Stimulated activated memory B cell treated with anti-CD40 and anti-IgM and Interleukin-4, amounts not matched to agents 10 μg/mL and 1 μg/mL and 100 μg/mL, for 72 hours (primary cell): ENCODE data around the gene ADIPOR2.
A peak's percentile ranks its signal among the peaks of the same experiment; 100 is the strongest.

Experiments
- ATAC-seq: fragments of 150-1000 bp; cut with Tn5 transposase; 2 replicates; pipeline ENCODE4 v1.10.0; 2021
- H3K27ac Mint-ChIP-seq: one replicate; pipeline ENCODE4 v1.8.0; 2022; ENCODE audit warnings: mild to moderate bottlenecking, mixed read lengths
- H3K27me3 Mint-ChIP-seq: one replicate; pipeline ENCODE4 v1.8.0; 2022; ENCODE audit warnings: mixed read lengths
- H3K36me3 Mint-ChIP-seq: one replicate; pipeline ENCODE4 v1.8.0; 2022; ENCODE audit warnings: mixed read lengths
- H3K4me1 Mint-ChIP-seq: one replicate; pipeline ENCODE4 v1.8.0; 2022; ENCODE audit warnings: mixed read lengths
- H3K4me3 Mint-ChIP-seq: one replicate; pipeline ENCODE4 v1.8.0; 2022; ENCODE audit warnings: mild to moderate bottlenecking, moderate library complexity, mixed read lengths
- H3K9me3 Mint-ChIP-seq: one replicate; pipeline ENCODE4 v1.8.0; 2022; ENCODE audit warnings: mixed read lengths

The ADIPOR2 gene

DNA sequence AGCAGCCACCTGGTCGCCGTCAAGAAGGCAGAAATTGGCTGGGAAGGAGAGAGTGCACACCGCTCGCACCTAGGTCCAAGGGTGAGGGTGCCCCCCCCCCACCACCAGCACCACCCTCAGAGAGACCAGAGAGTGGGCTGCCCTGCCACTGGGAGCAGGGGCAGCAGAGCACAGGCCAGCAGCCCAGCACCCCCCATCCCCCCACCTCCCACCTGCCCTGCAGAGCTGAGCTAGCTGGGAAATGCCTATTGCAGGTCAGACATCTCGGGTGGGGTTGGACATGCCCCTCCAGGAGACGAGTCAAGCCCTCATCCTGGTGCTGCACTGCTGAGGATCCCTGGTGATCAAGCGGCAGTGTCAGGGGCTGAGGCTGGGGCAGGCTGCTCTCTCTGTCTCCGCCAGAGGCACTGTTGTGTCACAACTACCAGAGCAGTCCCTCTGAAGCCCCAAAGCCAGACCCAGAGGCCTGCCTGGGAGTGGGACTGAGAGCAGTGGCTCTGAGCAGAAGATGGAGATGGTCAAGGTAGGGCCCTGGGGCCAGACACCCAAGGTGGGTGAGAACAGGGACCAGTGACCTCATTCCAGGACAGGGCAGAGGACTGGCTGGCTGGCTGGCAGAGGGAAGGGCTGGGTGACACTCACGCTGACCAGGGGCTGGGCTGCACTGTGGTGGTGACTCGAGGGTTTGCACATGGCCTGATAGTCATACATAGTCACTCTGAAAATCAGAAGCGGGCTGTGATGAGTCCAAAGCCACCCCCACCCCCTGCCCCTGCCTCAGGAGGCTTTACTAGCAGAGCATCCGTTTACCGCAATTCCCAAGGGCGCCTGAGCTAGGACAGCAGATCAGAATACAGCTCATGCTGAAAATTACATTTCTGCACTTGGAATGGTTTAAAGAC lies 109.8 kb downstream of the ADIPOR2 start:
- Mint-ChIP-seq H3K27ac (peak overlapping the region; percentile 56), H3K27me3 (no peaks in the 10 kb centered on the region), H3K4me1 (peaks cover 35% of the 10 kb centered on the region), H3K36me3 (no peaks in the 10 kb centered on the region), H3K4me3 (peak overlapping the region; percentile 28), H3K9me3 (no peaks in the 10 kb centered on the region)
- ATAC-seq, result peak; percentile 46

DNA sequence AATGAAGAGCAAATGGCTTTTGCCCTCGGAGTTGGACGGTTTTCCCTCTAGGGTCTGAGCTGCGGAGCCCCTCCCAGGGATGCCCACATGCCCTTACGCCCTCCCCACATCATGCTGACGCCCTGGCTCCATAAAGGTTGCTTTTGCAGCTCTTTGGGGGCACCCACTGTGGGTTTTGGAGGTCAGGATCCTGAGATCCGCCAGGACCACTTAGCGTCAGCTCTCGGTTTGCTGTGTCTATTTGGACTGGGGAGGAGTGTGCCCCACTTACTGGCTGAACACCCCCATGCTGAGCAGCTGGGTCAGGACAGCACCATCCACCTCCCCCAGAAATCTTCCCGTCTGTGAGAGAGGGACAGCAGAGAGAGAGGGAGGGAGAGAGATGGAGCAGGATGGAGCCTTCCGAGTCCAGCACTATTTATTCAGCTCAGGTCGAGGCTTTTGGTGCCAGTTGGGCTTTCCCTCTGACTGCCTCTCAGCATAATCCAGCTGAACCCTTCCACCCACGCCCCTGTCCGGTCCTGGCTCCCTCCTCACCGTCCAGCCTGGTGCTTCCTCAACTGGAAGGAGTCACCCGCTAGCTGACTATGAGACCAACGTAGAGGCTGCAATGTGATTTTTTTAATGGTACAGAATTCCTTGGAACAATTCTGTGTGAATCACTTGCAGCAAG lies 110.6 kb downstream of the ADIPOR2 start:
- Mint-ChIP-seq H3K4me1 (peaks cover 29% of the 10 kb centered on the region), H3K4me3 (no peak overlapping the region), H3K9me3 (no peaks in the 10 kb centered on the region), H3K27me3 (no peaks in the 10 kb centered on the region), H3K27ac (no peak overlapping the region), H3K36me3 (no peaks in the 10 kb centered on the region)
- ATAC-seq, result no peak

DNA sequence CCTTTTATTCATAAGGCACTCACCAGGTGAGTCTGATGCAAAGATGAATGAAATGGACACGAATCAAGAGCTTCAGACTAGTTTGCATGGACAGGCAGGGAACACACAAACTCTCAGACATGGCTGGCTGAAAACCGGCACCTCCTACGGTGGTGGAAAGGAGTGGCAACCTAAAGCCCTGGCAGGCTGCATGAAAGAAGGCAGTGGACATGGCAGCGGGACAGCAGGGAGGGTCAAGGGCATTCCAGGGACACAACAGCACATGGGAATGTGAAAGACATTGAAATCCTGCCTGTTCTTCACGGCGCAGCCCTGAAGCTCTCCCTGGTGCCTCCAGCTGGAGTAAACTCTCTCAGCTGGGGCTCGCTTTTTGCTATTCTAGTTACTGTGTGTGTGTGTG lies 112.9 kb downstream of the ADIPOR2 start:
- no peaks in the 10 kb centered on the region for H3K36me3 Mint-ChIP-seq
- no peaks in the 10 kb centered on the region for H3K27me3 Mint-ChIP-seq
- no peak for ATAC-seq
- H3K4me1 Mint-ChIP-seq, result peaks cover 29% of the 10 kb centered on the region
- no peaks in the 10 kb centered on the region for H3K9me3 Mint-ChIP-seq
- H3K4me3 Mint-ChIP-seq, result no peak overlapping the region
- no peak overlapping the region for H3K27ac Mint-ChIP-seq

DNA sequence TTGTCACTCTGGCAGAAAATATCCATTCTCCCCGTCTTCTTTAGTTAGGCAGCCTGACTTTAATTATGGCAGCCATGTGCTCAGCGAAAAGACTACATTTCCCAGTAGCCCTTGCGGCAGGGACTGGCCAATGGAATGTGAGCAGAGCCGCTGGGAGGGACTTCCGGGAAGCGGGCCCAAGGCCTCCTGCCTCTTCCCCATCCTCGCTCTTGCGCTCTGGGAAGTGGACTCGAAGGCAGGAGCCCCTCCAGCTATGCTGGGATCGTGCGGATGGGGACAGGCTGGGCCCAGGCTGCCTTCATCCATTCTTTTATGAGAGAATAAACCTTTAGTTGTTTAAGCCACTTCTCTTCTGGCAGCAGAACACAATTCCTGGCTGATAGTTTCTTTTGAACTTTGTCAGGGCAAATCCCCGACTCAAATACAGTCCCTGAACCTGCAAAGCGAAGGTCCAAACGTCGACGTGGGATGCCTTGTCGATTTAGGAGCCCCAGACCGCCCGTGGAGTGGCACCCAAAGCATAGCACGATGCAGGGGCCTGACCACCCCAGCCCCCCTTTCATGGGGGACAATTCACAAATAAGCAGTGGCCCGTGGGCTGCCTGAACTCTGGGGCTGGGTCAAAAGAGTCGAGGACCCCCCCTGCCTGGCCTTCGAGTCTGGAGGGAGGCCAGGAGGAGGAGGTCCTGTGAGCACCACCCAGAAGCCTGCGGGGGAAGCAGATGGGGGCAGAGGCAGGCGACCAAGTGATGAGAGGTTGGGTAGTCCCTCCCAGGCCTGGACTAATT lies 113.9 kb downstream of the ADIPOR2 start:
- peak overlapping the region; percentile 82 for H3K27ac Mint-ChIP-seq
- ATAC-seq, result peak; percentile 80
- no peaks in the 10 kb centered on the region for H3K9me3 Mint-ChIP-seq
- peak overlapping the region; percentile 50 for H3K4me3 Mint-ChIP-seq
- no peaks in the 10 kb centered on the region for H3K27me3 Mint-ChIP-seq
- no peaks in the 10 kb centered on the region for H3K36me3 Mint-ChIP-seq
- H3K4me1 Mint-ChIP-seq, result peaks cover 31% of the 10 kb centered on the region

DNA sequence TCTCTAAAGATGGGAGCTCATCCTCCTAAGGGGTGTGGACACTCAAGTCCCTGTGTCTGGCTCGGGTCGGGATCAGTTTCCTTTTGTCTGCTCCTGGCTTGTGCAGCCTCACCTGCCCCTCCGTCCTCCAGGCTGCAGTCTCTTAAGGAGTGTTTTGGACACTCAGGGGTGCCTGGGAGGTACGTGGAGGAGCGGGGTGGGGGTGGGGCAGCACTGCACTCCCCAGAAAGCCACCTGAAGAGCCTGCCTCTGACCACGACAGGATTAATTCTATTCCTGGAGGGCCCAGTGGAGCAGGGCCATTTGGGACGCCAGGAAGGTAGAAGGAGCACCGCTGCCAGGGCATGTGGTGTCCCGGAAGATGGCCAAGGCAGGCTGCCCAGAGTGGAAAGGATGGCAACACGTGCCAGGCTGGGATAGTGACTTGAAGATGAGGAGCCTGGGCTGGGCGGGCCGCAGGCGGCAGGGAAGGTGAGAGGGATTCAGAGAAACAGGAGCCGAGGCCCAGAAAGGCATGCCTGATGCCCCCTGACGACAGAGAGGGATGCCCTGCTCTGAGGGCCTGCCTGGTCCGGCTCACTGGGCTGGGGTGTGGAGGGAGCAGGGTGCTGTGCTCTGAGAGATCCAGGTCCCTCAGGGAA lies 114.7 kb downstream of the ADIPOR2 start:
- Mint-ChIP-seq H3K9me3 (no peaks in the 10 kb centered on the region), H3K27ac (peak overlapping the region; percentile 82), H3K36me3 (no peaks in the 10 kb centered on the region), H3K27me3 (peaks cover 6% of the 10 kb centered on the region), H3K4me1 (peaks cover 22% of the 10 kb centered on the region), H3K4me3 (no peak overlapping the region)
- no peak for ATAC-seq

DNA sequence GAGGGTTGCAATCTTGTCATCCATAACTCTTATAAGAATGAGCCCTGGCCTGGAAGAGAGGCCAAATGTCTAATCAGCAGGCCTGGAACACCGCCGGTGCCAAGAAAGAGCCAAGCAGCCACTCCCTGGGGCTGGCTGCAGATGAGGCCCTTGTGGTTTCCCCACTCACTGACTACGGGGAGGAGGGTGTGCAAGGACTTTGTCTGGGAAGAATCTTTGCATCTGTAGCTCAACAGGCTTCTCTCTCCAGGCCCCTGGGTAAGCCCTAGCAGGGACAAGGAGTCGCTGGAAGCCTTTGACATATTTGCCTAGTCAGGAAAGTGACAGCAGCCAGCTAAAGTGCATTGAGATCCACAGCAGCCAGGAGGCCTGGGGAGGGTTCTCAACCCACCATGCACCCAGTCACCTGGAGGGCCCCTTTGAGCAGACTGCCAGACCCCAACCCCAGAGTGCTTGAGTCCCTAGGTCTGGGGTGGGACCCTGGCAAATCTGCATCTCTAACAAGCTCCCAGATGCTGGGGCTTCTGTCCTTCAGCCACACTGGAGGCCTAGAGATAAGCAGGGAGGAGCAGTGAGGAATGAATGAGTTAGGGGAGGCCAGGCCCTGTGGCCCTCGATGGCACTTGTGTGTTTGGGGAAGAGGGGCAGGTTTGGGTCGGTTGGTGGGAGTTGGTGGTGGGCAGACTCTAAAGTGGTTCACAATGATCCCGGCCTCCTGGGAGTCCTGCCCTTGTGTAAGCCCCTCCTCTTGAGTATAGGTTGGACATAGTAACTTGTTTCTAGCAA lies 115.6 kb downstream of the ADIPOR2 start:
- Mint-ChIP-seq H3K4me3 (no peak overlapping the region), H3K27me3 (peaks cover 15% of the 10 kb centered on the region), H3K9me3 (no peaks in the 10 kb centered on the region), H3K36me3 (no peaks in the 10 kb centered on the region), H3K4me1 (peaks cover 13% of the 10 kb centered on the region), H3K27ac (peak overlapping the region; percentile 16)
- no peak for ATAC-seq

DNA sequence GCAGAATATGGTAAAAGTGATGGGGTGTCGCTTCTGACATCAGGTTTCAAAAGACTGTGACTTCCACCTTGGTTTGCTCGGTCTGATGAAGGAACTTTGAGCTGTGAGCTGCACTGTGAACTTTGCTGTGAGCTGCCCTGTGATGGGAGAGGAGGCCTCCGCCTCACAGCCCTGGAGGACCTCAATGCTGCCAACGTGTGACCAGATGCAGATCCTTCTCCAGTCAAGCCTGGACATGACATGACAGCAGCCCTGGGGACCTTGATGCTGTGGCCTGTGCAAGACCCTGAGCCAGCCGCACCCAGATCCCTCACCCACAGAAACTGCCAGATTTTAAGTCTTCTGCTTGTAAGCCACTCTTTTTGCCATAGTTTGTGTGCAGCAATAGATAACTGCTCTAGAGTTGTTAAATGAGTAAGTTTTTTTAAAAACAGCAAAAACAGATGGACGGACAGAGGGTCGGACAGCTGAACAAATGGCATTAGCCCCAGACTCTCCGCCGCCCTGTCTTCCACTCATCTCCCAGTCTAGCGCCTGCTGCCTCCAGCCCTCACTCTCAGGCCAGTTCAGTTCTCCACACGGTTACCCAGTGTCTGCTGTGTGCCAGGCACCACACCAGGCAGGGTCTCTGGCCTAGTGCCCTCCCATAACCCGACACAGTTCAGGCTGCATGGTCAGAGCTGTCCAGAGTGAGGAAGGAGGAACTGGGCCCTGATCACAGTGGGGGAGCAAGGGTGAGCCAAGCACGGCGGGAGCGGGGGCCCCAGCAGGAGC lies 116.4 kb downstream of the ADIPOR2 start:
- Mint-ChIP-seq H3K27ac (peak overlapping the region; percentile 16), H3K4me1 (peaks cover 12% of the 10 kb centered on the region), H3K9me3 (no peaks in the 10 kb centered on the region), H3K27me3 (peaks cover 19% of the 10 kb centered on the region), H3K36me3 (no peaks in the 10 kb centered on the region), H3K4me3 (no peak overlapping the region)
- no peak for ATAC-seq

DNA sequence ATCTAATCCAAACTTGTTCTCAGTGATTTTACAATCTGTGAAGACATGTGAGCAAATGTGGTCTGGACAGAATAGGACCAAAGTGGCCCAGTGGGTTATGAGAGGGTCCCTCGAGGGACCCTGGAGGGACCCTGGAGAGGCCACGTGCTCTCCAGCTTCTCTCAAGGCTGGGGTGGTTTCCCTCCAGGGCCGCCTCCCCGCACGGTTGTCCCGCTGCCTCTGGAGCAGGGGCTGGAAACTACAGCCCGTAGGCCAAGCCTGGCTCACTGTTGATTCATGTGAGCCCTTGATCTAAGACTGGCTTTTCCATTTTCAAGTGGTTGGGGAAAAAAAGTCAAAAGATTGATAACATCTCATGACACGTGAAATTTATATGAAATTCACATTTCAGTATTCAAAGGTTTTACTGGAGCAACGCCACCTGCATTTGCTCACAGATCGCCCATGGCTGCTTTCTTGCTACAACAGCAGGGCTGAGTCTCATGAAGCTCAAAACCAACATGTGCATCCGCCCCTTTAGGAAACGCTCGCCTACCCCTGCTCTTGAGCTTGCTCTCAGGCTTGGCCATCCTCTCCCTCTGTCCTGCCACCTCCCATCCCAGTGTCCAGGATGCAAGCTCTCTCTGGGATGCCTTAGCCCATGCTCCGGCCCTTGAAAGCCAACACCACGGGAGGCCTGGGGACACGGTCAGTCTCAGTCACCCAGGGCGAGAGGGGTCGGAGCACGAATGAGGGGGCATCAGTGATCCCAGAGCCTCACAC lies 117.3 kb downstream of the ADIPOR2 start:
- no peak for ATAC-seq
- Mint-ChIP-seq H3K9me3 (no peaks in the 10 kb centered on the region), H3K4me1 (peaks cover 12% of the 10 kb centered on the region), H3K36me3 (no peaks in the 10 kb centered on the region), H3K27ac (no peak overlapping the region), H3K27me3 (peaks cover 19% of the 10 kb centered on the region), H3K4me3 (no peak overlapping the region)

DNA sequence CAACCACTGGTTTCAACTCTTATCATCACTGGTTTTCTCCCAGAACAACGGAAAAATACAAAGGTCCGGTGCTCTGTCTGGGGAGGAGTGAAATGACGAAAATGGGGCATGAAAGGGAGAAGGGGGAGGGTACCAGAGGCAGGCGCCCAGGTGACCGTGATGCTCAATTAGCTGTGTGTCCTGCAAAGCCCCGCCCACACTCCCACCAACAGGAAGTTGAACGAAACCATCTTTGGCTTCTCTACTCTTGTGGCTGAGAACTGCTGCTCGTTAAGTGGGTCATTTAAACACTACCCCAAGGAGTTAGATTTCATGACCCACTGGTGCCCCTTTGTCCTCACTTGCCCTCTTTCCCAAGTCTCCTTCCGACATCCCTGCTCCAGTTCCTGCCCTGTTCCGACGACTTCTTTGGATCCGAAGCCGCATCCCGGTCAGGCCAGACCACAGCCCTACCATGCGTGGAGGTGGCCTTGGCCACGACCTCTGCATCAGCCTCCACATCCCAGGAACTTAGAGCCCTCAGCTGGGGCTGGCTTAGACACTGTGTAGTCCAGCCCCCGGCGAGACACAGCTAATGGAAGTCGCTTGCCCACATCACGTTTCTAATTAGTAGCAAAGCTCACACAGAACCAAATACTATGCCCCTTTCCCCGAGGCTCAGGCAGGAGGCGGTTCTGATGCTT lies 118.1 kb downstream of the ADIPOR2 start:
- Mint-ChIP-seq H3K36me3 (no peaks in the 10 kb centered on the region), H3K4me3 (no peak overlapping the region), H3K27ac (no peak overlapping the region), H3K9me3 (no peaks in the 10 kb centered on the region), H3K27me3 (peaks cover 19% of the 10 kb centered on the region), H3K4me1 (peaks cover 12% of the 10 kb centered on the region)
- ATAC-seq, result no peak

DNA sequence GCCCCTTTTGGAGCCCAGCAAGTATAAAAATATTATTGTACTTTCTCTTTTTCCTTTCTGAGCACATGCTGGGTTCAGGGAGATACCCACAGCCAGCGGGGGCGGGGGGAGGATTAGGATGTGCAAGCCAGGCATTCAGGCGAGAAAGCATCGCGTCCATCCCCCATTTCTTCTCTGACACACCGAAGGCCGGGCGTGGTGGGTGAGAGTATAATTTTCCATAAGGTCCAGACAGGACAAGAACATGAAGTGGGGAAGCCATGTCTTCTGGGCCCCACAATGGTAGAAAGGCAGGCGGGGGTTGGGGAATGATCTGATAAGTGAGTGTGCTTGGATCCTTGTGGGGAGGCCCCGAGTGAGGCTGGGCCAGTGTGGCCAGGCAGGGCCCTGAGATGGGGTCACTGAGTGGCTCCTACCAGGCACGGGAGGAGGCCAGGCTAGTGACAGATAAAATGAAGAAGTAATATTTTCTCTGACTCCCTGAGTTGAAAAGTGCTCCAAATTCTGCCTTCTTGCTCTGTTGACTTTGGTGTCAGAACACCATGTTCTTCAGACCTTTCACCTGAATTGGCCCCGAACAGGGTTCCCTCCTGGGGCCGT lies 118.8 kb downstream of the ADIPOR2 start:
- no peak overlapping the region for H3K4me3 Mint-ChIP-seq

DNA sequence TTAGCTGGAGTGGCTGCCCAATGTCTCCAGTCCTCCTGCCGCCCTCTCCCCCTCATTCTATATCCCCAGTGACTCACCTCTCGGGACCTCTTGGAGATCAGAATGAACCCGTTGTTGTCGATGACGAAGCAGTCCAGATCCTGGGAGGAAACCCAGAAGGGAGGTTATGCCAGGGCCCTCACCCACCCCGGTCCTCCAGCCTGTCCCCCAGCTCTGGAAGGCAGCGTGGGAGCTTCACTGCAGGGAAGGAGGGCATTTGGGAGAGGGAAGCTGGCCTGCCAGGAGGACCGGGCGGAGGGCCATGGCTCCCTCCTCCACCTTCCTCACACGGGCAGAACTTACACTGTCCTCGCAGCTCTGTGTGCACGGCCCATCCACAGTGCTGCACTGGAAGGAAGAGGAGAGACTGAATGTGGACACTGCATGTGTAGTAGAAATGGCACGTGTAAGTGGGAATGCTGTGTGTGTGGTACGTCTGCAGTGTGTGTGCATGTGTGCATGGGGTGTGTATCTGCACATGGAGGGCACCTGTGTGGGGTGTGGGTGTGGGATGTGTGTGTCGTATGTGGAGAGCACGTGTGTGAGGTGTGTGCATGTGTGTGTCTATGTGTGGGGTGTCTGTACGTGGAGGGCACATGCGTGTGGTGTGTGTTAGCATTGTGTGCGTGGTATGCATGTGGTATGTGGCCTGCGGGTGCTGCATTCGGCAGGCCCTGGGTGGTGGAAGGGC lies 119.5 kb downstream of the ADIPOR2 start:
- no peak overlapping the region for H3K27ac Mint-ChIP-seq
- no peak overlapping the region for H3K4me3 Mint-ChIP-seq
- peaks cover 6% of the 10 kb centered on the region for H3K4me1 Mint-ChIP-seq
- H3K27me3 Mint-ChIP-seq, result peaks cover 28% of the 10 kb centered on the region
- H3K36me3 Mint-ChIP-seq, result no peaks in the 10 kb centered on the region
- no peaks in the 10 kb centered on the region for H3K9me3 Mint-ChIP-seq
- no peak for ATAC-seq

More for the DNA sequence above, 118.8 kb downstream of the ADIPOR2 start:
- Mint-ChIP-seq H3K36me3 (no peaks in the 10 kb centered on the region), H3K27me3 (peaks cover 21% of the 10 kb centered on the region), H3K9me3 (no peaks in the 10 kb centered on the region), H3K4me1 (peaks cover 8% of the 10 kb centered on the region), H3K27ac (no peak overlapping the region)
- no peak for ATAC-seq

DNA sequence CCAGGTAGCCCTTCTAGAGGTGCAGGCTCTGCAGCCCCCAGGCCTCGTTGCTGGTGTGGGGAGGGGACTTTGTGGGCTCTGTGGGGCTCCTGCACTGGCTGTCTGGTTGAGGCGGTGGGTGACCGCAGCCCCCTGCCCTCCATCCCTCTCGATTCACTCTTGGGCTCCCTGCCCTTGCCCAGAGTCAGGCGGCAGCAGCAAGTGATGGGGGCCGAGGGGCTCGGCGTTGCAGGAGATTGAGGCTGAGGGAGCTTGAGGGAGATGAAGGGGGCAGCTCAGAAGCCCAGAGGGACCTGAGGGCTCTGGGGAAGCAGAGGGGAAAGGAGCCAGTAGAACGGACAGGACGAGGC lies 120.0 kb downstream of the ADIPOR2 start:
- Mint-ChIP-seq H3K4me3 (no peak overlapping the region), H3K4me1 (peaks cover 6% of the 10 kb centered on the region), H3K36me3 (no peaks in the 10 kb centered on the region)

More for the DNA sequence above, 120.0 kb downstream of the ADIPOR2 start:
- Mint-ChIP-seq H3K27ac (no peak overlapping the region), H3K9me3 (no peaks in the 10 kb centered on the region), H3K27me3 (peaks cover 33% of the 10 kb centered on the region)
- ATAC-seq, result no peak
